Panc1 (cell line): ENCODE results near the gene TERT. TPM values are rescaled to one million over a fixed set of nuclear protein-coding genes. Genes with fewer than 3 reads are reported as not detected.
A peak's percentile ranks its signal among the peaks of the same experiment; 100 is the strongest.

Experiments used
- ATAC-seq: fragments of 200-7000 bp; cut with Tn5 transposase; 2 replicates; pipeline ENCODE4 v1.9.1; 2020; ENCODE audit warnings: mild to moderate bottlenecking, moderate library complexity
- BruUV-seq: library from RNA; stranded (reverse); fragments of 400-500 nt; replicated peaks from 2 replicates; lab custom pipeline; 2021; lab: Mats Ljungman, UMichigan
- CTCF ChIA-PET: fragments of 300-600 bp; sonication (Branson Sonifier 250); formaldehyde crosslinking; loops from one replicate; lab custom pipeline; 2022; ENCODE audit warnings: antibody characterized with exemption; lab: Charles Lee
- POLR2A ChIA-PET: fragments of 300-600 bp; sonication (Branson Sonifier 250); formaldehyde crosslinking; loops from one replicate; lab custom pipeline; 2022; ENCODE audit warnings: antibody characterized with exemption; lab: Charles Lee
- DNase-seq: peaks from one replicate; pipeline ENCODE4 v3.0.0-alpha.2; 2010; ENCODE audit warnings: low read depth, low spot score
- H3K27ac ChIP-seq: 2 replicates; pipeline ENCODE4 v1.5.1; 2011; ENCODE audit warnings: mild to moderate bottlenecking, low read length, inconsistent platforms
- H3K27me3 ChIP-seq: fragments of 200-500 bp; sonication (Bioruptor generic); 2 replicates; pipeline ENCODE4 v1.6.0; 2014; ENCODE audit warnings: low read length, inconsistent platforms; ENCODE audit not compliant: control insufficient read depth, insufficient read depth
- H3K36me3 ChIP-seq: fragments of 200-500 bp; sonication (Bioruptor generic); 2 replicates; pipeline ENCODE4 v1.5.1; 2014; ENCODE audit warnings: inconsistent platforms, mild to moderate bottlenecking, low read length, moderate library complexity; ENCODE audit not compliant: control insufficient read depth, insufficient read depth
- H3K4me1 ChIP-seq: 2 replicates; pipeline ENCODE4 v1.5.1; 2011; ENCODE audit warnings: inconsistent platforms, mild to moderate bottlenecking, low read length, moderate library complexity; ENCODE audit not compliant: control insufficient read depth, insufficient read depth
- H3K4me3 ChIP-seq, 2 experiments: 2 replicates each; pipeline ENCODE4 v1.5.1; 2011 to 2012; ENCODE audit warnings: low read depth in 2 of 2, low read length in 2 of 2, mild to moderate bottlenecking in 2 of 2, inconsistent platforms in 1 of 2, moderate library complexity in 1 of 2
- H3K9me3 ChIP-seq: fragments of 200-500 bp; sonication (Bioruptor generic); 2 replicates; pipeline ENCODE4 v1.5.1; 2014; ENCODE audit warnings: low read depth, mild to moderate bottlenecking, inconsistent platforms, low read length, moderate library complexity; ENCODE audit not compliant: control insufficient read depth, insufficient read depth
- CTCF ChIP-seq: fragments of 450-650 bp; IDR thresholded peaks from 2 replicates; pipeline ENCODE4 v1.5.1; 2017; ENCODE audit warnings: mild to moderate bottlenecking
- POLR2AphosphoS5 ChIP-seq: IDR thresholded peaks from 2 replicates; pipeline ENCODE4 v1.6.1; 2012; ENCODE audit warnings: mild to moderate bottlenecking, low read depth, low read length, moderate library complexity
- REST ChIP-seq, 2 experiments: IDR thresholded peaks; 2 replicates each; pipeline ENCODE4 v1.6.1; 2011 to 2012; ENCODE audit warnings: low read depth in 2 of 2, control low read depth in 1 of 2, low read length in 1 of 2, mild to moderate bottlenecking in 1 of 2, moderate library complexity in 1 of 2; ENCODE audit not compliant: insufficient read depth in 1 of 2
- SIN3A ChIP-seq: IDR thresholded peaks from 2 replicates; pipeline ENCODE4 v1.6.1; 2012; ENCODE audit warnings: low read depth, mild to moderate bottlenecking, low read length, moderate library complexity, borderline replicate concordance; ENCODE audit not compliant: insufficient read depth
- TCF7L2 ChIP-seq: IDR thresholded peaks from 2 replicates; pipeline ENCODE4 v1.6.1; 2011; ENCODE audit warnings: mild to moderate bottlenecking, low read depth, low read length, inconsistent platforms
- in situ Hi-C: cut with HindIII; loops from 2 replicates; pipeline ENCODE4 v1.10.0; 2016; ENCODE audit warnings: low sequenced_read_pairs, low pct_unique_long_range_greater_than_20kb
- intact Hi-C: fragments of 100-400 bp; cut with micrococcal nuclease; formaldehyde crosslinking; loops from one replicate; pipeline ENCODE4 v1.10.0; 2022; ENCODE audit not compliant: unreplicated experiment
- total RNA-seq: library from RNA; stranded (reverse); gene quantifications from one replicate; pipeline ENCODE4 v1.2.1, GENCODE V29; 2021; ENCODE audit not compliant: unreplicated experiment

TERT gene
- total RNA-seq, 1 experiment from 2014 or later = 8.9 TPM

DNA sequence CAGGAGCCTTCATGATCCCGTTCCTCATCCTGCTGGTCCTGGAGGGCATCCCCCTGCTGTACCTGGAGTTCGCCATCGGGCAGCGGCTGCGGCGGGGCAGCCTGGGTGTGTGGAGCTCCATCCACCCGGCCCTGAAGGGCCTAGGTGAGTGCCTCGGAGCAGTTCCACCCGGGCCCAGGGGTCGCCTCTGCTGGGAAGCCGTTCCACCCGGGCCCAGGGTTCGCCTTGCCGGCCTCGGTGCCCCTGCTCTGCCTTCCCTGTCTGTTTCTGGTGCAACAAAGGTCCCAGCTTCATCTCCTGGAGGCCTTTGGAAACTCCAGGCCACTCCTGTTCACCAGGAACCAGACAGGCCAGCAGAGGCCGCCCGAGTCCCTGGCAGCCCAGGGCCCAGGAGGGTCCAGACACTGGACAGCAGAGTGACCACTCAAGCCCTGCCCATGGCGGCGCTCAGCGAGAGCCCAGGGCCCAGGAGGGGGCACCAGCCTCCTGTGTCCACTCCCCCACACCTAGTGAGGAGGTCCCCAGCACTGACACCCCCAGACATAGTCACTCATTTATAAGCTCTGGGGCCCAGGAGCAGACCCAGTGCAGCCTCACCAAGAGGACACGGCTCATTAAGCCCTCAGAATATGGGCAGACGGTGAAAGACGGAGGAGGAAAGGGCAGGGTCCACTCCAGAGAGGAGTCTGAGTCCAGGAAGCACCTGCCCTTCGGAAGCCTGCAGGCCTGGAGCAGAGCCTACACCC is 86.0 kb downstream of the TERT start:
- in situ Hi-C loops = no loop called here
- no peaks in the 10 kb centered on the region for H3K36me3 ChIP-seq
- no peaks in the 10 kb centered on the region for H3K27me3 ChIP-seq
- no peaks in the 10 kb centered on the region; the same call in none of the 2 replicates for H3K4me1 ChIP-seq
- DNase-seq (no peak), ATAC-seq (peak; percentile 82)
- CTCF ChIA-PET = interaction anchor here (0.6 to 1.4 kb wide), 3 partner anchors 8 to 436 kb away, joined by 3 to 6 read pairs (median 3); no protein-coding TSS in a partner anchor
- no TSS peak for BruUV-seq
- TF ChIP-seq CTCF (peak; percentile 93), REST (IDR thresholded peaks at IDR 0.05; ENCODE audit: insufficient read depth in 1 of 2, low read depth in 2 of 2, low read length in 1 of 2) (no peak; a peak in 1 of 4 replicates)
- POLR2A ChIA-PET = no interaction called here
- no peak overlapping the region for H3K27ac ChIP-seq
- intact Hi-C loops = no loop called here
- no peaks in the 10 kb centered on the region for H3K9me3 ChIP-seq
- no peak overlapping the region for H3K4me3 ChIP-seq

DNA sequence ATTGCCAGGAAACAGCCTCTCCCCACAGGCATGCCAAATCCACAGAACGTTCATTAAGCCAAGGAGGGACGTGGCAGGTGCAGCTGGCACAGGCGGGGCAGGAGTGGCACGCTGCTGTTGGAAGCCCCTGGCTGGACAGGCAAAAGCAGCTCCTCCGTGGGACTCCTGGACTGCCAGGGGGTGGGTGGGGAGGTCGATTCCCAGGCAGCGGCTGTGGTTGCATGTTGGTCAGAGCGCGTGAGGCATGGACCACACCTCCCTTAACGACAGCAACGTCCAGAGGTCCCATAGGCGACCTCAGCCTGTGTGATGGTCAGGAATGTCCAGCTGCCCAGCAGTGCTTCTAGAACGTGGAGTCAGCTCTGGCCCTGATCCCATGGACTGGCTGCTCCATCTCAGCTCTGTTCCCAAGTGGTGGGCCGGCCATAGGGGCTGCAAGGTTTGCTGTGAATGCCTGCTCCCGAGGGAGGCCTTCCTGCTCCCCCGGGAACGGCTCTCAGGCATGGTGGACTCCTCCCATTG is 86.6 kb downstream of the TERT start:
- no peak for DNase-seq
- BruUV-seq = no TSS peak
- no peak for ATAC-seq
- CTCF ChIA-PET = interaction anchor here (0.6 to 1.4 kb wide), 3 partner anchors 9 to 437 kb away, joined by 3 to 6 read pairs (median 3); no protein-coding TSS in a partner anchor
- no peaks in the 10 kb centered on the region for H3K27me3 ChIP-seq
- no peaks in the 10 kb centered on the region for H3K36me3 ChIP-seq
- no peaks in the 10 kb centered on the region; the same call in none of the 2 replicates for H3K4me1 ChIP-seq
- intact Hi-C loops (no loop called here), in situ Hi-C loops (no loop called here)
- TF ChIP-seq POLR2AphosphoS5 (no peak), TCF7L2 (no peak), CTCF (no peak), REST (IDR thresholded peaks at IDR 0.05; ENCODE audit: insufficient read depth in 1 of 2, low read depth in 2 of 2, low read length in 1 of 2) (no peak), SIN3A (no peak)
- H3K27ac ChIP-seq = no peak overlapping the region
- H3K9me3 ChIP-seq = no peaks in the 10 kb centered on the region
- POLR2A ChIA-PET = no interaction called here
- H3K4me3 ChIP-seq = no peak overlapping the region
